ENCODE results near the gene ARL15.

ARL15 gene

GRCh38 chr5:54242297-54242696 is 68.1 kb downstream of the ARL15 start:
- DNase-seq, result no peak

DNA sequence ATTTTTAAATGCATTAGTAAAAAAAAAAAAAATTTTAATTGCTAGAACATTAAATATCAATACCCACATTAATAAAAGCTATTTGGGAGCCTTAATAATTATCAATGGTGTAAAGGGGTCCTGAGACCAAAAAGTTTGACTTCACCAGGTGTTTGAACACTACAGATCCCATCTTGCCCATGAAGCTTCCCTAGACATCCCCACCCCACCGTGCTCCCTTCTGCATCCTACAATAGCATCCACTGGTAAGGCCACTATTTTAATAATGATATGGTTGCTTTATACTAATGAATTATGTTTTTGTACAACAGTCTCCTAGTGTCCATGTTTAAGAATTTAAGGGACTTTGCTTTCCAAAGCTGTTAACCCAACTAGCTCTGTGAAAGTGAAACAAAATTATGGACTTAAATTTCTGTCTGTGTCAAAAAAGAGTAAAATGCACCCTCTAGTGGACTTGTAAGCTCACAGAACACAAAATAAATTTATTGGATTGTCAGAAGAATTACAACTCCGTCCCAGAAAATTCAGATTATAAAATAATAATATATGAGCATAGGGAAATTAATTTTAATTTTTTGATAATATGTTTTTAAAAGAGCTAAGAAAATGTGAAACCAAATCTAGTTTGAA is 76.0 kb downstream of the ARL15 start:
- peak; percentile 20 for DNase-seq

DNA sequence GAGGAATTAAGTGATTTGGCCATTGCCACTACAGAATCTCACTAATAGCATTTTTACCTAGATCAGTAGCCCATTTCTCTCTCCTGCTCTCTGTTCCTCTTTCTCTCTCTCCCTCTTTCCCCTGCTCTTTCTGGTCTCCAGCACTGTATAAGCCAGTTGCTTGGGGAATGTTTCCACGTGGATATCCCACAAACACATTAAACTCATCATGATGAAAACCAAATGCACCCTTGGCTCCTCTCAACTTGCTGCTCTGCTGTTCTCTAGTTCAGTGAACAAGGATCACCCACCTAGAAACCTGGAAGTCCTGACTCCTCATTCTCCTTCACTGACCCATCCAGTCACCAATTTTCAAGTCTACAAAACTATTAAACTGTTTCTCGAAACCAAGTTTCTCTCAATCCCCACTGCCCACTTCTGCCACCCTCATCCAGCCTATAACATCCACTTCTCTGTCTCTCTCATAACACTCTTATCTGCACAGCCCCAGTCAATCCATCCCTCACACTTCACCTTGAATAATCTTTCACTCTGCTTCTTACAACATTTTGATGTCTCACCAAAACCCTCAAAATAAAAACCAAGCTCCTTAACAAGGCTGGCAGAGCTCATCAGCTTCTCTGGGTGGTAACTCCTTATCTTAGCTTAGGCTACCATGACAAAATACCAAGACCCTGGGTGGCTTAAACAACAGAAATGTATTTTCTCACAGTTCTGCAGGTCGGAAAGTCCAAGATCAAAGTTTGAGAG is 79.3 kb downstream of the ARL15 start:
- no peak for DNase-seq

GRCh38 chr5:54229041-54229780 is 81.2 kb downstream of the ARL15 start:
- DNase-seq, result peak; percentile 66

- no peak for DNase-seq
These were observed 82.6 kb downstream of the ARL15 start for GRCh38 chr5:54227759-54228158.

- DNase-seq, result no peak
These were observed 83.3 kb downstream of the ARL15 start for GRCh38 chr5:54227109-54227508.

GRCh38 chr5:54226215-54226614 is 84.2 kb downstream of the ARL15 start:
- DNase-seq, result no peak

DNA sequence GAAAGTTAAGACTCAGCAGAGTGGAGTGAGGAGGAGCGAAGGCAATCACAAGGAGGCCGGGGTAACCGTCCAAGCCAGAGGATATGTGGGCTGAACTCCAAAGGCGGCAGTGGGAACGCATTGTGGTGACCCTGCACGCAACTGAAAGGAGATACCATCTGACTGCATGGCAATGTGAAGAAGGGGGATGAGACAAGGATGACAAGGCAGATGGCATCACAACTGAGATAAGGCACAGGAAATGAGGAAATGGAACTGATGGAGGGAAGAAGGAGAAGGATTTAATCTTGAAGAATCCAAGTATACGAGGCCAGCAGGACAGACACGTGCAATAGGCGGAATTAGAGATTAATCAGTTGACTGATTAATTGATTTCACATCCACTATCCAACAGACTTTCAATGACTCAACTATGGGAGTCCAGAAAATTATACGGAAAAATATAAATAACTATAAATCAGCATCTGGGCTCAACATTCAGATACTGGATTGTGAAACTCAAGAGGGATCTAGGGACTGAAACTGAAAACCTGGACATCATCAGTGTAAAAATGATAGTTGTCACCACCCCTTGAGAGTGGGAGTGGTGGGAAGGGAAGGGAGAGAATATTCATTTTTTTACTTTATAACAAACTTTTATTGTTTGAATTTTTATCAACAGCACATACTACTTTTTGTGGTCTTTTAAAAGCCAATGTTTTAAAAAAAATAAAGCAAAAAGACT is 86.1 kb downstream of the ARL15 start:
- no peak for DNase-seq

GRCh38 chr5:54222336-54222735 is 88.0 kb downstream of the ARL15 start:
- no peak for DNase-seq

GRCh38 chr5:54221135-54221534 is 89.2 kb downstream of the ARL15 start:
- DNase-seq, result no peak

- no peak for DNase-seq
These were observed 89.9 kb downstream of the ARL15 start for GRCh38 chr5:54220230-54221040.

GRCh38 chr5:54217826-54218503 is 92.4 kb downstream of the ARL15 start:
- peak; percentile 47 for DNase-seq

DNA sequence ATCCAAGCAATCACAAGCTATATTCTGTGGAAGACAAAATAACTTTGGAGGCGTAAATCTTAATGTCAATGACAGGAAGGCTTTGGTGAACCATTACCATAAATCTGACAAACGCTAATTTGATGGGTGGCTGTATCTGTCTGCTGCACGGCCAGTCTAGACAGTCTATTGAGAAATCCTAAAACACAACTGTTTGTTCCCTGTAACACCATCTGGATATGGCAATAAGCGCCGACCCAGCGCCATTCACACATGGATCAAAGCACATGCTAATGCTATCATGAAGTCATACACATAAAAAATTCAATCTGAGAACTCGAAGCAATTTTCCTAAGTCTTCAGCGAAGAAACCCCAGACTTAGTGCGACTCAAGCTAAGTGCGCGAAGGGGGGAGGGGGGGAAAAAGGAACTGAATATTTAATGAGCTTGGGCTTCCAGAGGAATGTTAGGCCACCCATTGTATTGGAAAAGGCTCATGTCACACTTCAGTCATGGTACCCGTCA is 95.1 kb downstream of the ARL15 start:
- no peak for DNase-seq

GRCh38 chr5:54214722-54215121 is 95.7 kb downstream of the ARL15 start:
- DNase-seq, result no peak

DNA sequence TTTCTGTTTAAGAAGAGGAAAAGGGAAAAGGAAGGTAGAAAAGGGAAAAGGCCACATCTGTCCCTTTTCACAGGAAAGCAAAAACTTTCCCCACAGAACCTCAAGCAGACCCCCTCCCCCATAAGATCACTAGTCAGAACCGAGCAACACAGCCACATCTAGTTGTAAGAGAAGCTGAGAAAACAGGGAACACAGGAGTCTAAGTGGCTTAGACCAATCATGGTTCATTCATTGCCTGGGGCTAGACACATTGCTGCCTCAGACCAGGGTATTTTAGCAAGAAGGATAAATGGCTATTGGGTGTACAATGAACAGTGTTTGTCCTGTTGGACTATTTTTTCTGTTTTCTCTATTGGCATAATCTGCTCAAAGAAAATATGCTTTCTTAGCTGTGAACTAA is 98.0 kb downstream of the ARL15 start:
- DNase-seq, result no peak

DNA sequence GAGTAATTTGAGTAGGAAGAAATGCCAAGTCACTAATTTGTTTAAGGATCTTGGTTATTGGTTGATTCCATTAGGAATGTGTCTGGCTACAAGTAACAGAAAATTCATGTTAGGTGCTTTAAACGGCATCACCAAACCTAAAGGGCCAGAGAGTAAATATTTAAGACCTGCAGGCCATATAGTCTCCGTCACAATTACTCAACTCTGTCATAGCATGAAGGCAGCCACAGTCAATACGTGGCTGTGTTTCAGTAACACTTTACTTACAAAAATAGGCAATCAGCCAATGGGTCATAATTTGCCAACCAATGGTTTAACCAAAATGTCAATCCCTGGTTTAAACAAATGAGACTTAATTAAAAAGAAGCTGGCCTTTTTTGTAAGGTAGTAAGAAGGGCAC is 98.5 kb downstream of the ARL15 start:
- DNase-seq, result no peak

- DNase-seq, result no peak
These were observed 102.8 kb downstream of the ARL15 start for GRCh38 chr5:54207566-54207965.

- no peak for DNase-seq
These were observed 103.7 kb downstream of the ARL15 start for GRCh38 chr5:54206580-54207229.

GRCh38 chr5:54205918-54206317 is 104.5 kb downstream of the ARL15 start:
- no peak for DNase-seq

- DNase-seq, result no peak
These were observed 104.9 kb downstream of the ARL15 start for GRCh38 chr5:54205453-54205852.

DNA sequence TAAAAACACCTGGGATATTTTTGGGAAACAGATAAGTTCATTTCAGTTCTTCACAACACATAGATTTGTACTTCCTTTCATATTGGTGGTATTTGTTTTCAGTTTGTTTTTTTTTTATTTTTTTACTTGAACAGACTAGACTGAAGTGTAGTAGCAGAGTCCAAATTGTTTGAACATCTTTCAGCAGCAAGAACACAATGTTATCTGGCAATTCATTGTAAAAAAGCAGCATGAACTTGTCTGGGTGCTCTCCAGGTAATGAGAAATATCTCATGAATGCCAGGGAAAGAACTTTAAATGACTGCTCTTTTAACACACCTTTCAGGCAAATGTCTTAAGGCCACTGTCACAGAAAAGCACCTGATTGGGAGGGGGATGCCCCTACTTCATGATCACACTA is 113.4 kb downstream of the ARL15 start:
- DNase-seq, result no peak

All from activated CD4-positive, alpha-beta T cell treated with anti-CD3 and anti-CD28 coated beads, Interleukin-10, Interleukin-2, amounts not matched to agents 100 ng/mL and 50 ng/mL, durations not matched to agents 16 hours and 8 hours (primary cell).